SU-DHL-6 (cell line): ENCODE data around the gene LRP6.

ENCODE experiments used
- H2AFZ ChIP-seq: fragments of 200-600 bp; sonication (generic); 2 replicates; pipeline ENCODE4 v1.6.1; 2014; ENCODE audit warnings: low read depth, mild to moderate bottlenecking, moderate library complexity, mixed read lengths, antibody characterized with exemption, low read length; ENCODE audit not compliant: severe bottlenecking
- H3F3A ChIP-seq: fragments of 200-600 bp; shearing (Covaris generic); 2 replicates; pipeline ENCODE4 v1.6.0; 2016; ENCODE audit warnings: antibody characterized with exemption, mild to moderate bottlenecking; ENCODE audit not compliant: insufficient read depth
- H3K27ac ChIP-seq: fragments of 200-600 bp; sonication (generic); 2 replicates; pipeline ENCODE4 v1.5.1; 2016; ENCODE audit warnings: low read depth, mild to moderate bottlenecking, low read length, moderate library complexity, mixed read lengths
- H3K27me3 ChIP-seq: fragments of 200-600 bp; sonication (generic), shearing (Covaris generic); 2 replicates; pipeline ENCODE4 v1.6.0; 2014; ENCODE audit warnings: mild to moderate bottlenecking, low read length
- H3K36me3 ChIP-seq: fragments of 200-600 bp; sonication (generic); 2 replicates; pipeline ENCODE4 v1.6.1; 2014; ENCODE audit warnings: mild to moderate bottlenecking, low read length, mixed read lengths
- H3K4me2 ChIP-seq: fragments of 300-600, 200-600 bp; shearing (Covaris generic), sonication (generic); 2 replicates; pipeline ENCODE4 v1.6.0; 2014; ENCODE audit warnings: low read length, low read depth, mild to moderate bottlenecking; ENCODE audit not compliant: poor library complexity, severe bottlenecking
- H3K4me3 ChIP-seq: fragments of 200-600 bp; sonication (generic); 2 replicates; pipeline ENCODE4 v1.5.1; 2014; ENCODE audit warnings: antibody characterized with exemption, low read length, mild to moderate bottlenecking, mixed read lengths; ENCODE audit not compliant: insufficient read depth, poor library complexity, severe bottlenecking
- H3K79me2 ChIP-seq: fragments of 200-600 bp; sonication (generic); 2 replicates; pipeline ENCODE4 v1.6.1; 2014; ENCODE audit warnings: mild to moderate bottlenecking, low read length, moderate library complexity; ENCODE audit not compliant: insufficient read depth
- H3K9ac ChIP-seq: fragments of 200-600 bp; sonication (generic); 2 replicates; pipeline ENCODE4 v1.7.0; 2014; ENCODE audit warnings: mild to moderate bottlenecking, low read length
- H3K9me2 ChIP-seq: fragments of 200-600 bp; sonication (generic); replicated peaks from 2 replicates; pipeline ENCODE4 v1.6.1; 2014; ENCODE audit warnings: low read length; ENCODE audit not compliant: insufficient read depth
- H3K9me3 ChIP-seq: fragments of 200-600 bp; sonication (generic); 2 replicates; pipeline ENCODE4 v1.6.1; 2014; ENCODE audit warnings: low read length, mixed read lengths; ENCODE audit not compliant: insufficient read depth
- H4K20me1 ChIP-seq: fragments of 200-600 bp; sonication (generic); 2 replicates; pipeline ENCODE4 v1.6.1; 2014; ENCODE audit warnings: low read depth, mild to moderate bottlenecking, antibody characterized with exemption, low read length, moderate library complexity, mixed read lengths
- EZH2phosphoT487 ChIP-seq: fragments of 200-600 bp; sonication (generic), shearing (Covaris generic); conservative IDR thresholded peaks from 2 replicates; pipeline ENCODE4 v1.6.1; 2018; ENCODE audit warnings: mild to moderate bottlenecking, antibody characterized with exemption, low read length, moderate library complexity, mixed read lengths
- TF ChIP-seq, protein P1 (sequence below): fragments of 200-600 bp; sonication (generic); IDR thresholded peaks from one replicate; pipeline ENCODE4 v1.5.1; 2017; ENCODE audit warnings: antibody characterized with exemption, mild to moderate bottlenecking, low read length, moderate library complexity; ENCODE audit not compliant: insufficient read depth, poor library complexity, severe bottlenecking

LRP6 gene

DNA sequence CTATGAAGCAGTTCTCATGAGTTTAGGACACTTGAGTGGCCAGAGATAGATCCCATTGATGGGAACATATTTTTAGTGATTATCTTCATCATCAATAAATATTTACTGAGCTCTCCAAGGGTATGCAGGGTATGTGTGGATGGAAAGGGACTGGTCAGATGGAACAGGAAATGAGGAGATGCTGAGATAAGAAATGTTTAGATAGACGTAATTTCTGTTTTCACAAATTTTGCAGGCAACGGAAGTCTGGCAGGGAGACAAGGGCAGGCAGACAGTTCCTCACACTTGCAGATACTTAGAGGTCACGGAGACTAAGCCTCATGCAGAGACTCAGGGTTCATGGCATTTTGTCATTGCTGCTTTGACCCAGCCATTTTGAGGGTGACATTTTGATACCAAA lies 171.8 kb downstream of the LRP6 start:
- H3K4me3 ChIP-seq, result no peak overlapping the region
- no peak overlapping the region for H3K27ac ChIP-seq
- no peak overlapping the region for H2AFZ ChIP-seq
- no peaks in the 10 kb centered on the region for H3K9me3 ChIP-seq
- no peaks in the 10 kb centered on the region for H3K79me2 ChIP-seq
- no peaks in the 10 kb centered on the region for H4K20me1 ChIP-seq
- TF ChIP-seq EZH2phosphoT487, result no peak
- TF ChIP-seq, protein P1, sequence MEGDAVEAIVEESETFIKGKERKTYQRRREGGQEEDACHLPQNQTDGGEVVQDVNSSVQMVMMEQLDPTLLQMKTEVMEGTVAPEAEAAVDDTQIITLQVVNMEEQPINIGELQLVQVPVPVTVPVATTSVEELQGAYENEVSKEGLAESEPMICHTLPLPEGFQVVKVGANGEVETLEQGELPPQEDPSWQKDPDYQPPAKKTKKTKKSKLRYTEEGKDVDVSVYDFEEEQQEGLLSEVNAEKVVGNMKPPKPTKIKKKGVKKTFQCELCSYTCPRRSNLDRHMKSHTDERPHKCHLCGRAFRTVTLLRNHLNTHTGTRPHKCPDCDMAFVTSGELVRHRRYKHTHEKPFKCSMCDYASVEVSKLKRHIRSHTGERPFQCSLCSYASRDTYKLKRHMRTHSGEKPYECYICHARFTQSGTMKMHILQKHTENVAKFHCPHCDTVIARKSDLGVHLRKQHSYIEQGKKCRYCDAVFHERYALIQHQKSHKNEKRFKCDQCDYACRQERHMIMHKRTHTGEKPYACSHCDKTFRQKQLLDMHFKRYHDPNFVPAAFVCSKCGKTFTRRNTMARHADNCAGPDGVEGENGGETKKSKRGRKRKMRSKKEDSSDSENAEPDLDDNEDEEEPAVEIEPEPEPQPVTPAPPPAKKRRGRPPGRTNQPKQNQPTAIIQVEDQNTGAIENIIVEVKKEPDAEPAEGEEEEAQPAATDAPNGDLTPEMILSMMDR, result no peak
- H3K9ac ChIP-seq, result no peak overlapping the region
- H3K4me2 ChIP-seq, result no peak overlapping the region
- H3K36me3 ChIP-seq, result no peaks in the 10 kb centered on the region
- H3K9me2 ChIP-seq, result no peaks in the 10 kb centered on the region
- no peaks in the 10 kb centered on the region for H3K27me3 ChIP-seq
- no peaks in the 10 kb centered on the region for H3F3A ChIP-seq

DNA sequence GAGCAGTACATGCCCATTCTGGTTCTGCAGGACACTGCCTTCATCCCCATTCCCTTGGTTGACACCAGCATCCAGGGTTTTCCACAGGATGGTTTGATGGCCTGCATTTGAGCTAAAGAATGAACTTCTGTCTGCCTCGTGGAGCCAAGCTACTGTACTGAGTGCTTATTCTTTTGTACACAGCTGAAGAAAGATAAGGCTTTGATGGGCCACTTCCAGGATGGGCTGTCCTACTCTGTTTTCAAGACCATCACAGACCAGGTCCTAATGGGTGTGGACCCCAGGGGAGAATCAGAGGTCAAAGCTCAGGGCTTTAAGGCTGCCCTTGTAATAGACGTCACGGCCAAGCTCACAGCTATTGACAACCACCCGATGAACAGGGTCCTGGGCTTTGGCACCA lies 172.4 kb downstream of the LRP6 start:
- no peaks in the 10 kb centered on the region for H3K9me2 ChIP-seq
- no peaks in the 10 kb centered on the region for H4K20me1 ChIP-seq
- H3K79me2 ChIP-seq, result no peaks in the 10 kb centered on the region
- H3K4me3 ChIP-seq, result no peak overlapping the region
- H3K9ac ChIP-seq, result no peak overlapping the region
- no peak overlapping the region for H3K27ac ChIP-seq
- H3K36me3 ChIP-seq, result no peaks in the 10 kb centered on the region
- TF ChIP-seq EZH2phosphoT487, result no peak
- no peaks in the 10 kb centered on the region for H3K9me3 ChIP-seq
- H3K4me2 ChIP-seq, result no peak overlapping the region
- no peaks in the 10 kb centered on the region for H3F3A ChIP-seq
- H3K27me3 ChIP-seq, result no peaks in the 10 kb centered on the region
- H2AFZ ChIP-seq, result no peak overlapping the region

- Histone ChIP-seq H3K27me3 (no peaks in the 10 kb centered on the region), H3K36me3 (no peaks in the 10 kb centered on the region), H3F3A (no peaks in the 10 kb centered on the region), H3K27ac (no peak overlapping the region), H3K9ac (no peak overlapping the region), H3K9me2 (no peaks in the 10 kb centered on the region), H3K4me3 (no peak overlapping the region), H2AFZ (no peak overlapping the region), H3K4me2 (no peak overlapping the region), H3K9me3 (no peaks in the 10 kb centered on the region), H3K79me2 (no peaks in the 10 kb centered on the region), H4K20me1 (no peaks in the 10 kb centered on the region)
- TF ChIP-seq EZH2phosphoT487, result no peak
- TF ChIP-seq, protein P1, result no peak
Measured at GRCh38 chr12:12091977-12092663, 174.7 kb downstream of the LRP6 start.

- no peaks in the 10 kb centered on the region for H3K27me3 ChIP-seq
- H3K9me2 ChIP-seq, result no peaks in the 10 kb centered on the region
- TF ChIP-seq EZH2phosphoT487, result no peak
- TF ChIP-seq, protein P1, result no peak
- H3K9ac ChIP-seq, result no peak overlapping the region
- no peaks in the 10 kb centered on the region for H3K79me2 ChIP-seq
- no peak overlapping the region for H3K4me3 ChIP-seq
- H2AFZ ChIP-seq, result no peak overlapping the region
- H4K20me1 ChIP-seq, result no peaks in the 10 kb centered on the region
- no peaks in the 10 kb centered on the region for H3K36me3 ChIP-seq
- H3K9me3 ChIP-seq, result no peaks in the 10 kb centered on the region
- no peak overlapping the region for H3K27ac ChIP-seq
- no peaks in the 10 kb centered on the region for H3F3A ChIP-seq
- H3K4me2 ChIP-seq, result no peak overlapping the region
Measured at GRCh38 chr12:12091071-12091470, 175.8 kb downstream of the LRP6 start.
